RWPE2 (cell line): ENCODE data around the gene PLEKHA4.
"Not testable (repeated sequence)": the region's sequence is repeated elsewhere in the genome, so short reads cannot be mapped to it uniquely, and the experiment has no call there.

Experiments
- ATAC-seq: fragments of 200-7000 bp; cut with Tn5 transposase; 3 replicates; pipeline ENCODE4 v1.9.1; 2021; ENCODE audit warnings: low read depth
- DNase-seq: peaks from one replicate; pipeline ENCODE4 v3.0.0-alpha.2; 2020; ENCODE audit warnings: low spot score
- H3K27ac ChIP-seq: fragments of 450-650 bp; 2 replicates; pipeline ENCODE4 v1.5.1; 2017; ENCODE audit warnings: mild to moderate bottlenecking; ENCODE audit not compliant: poor library complexity, severe bottlenecking
- H3K27me3 ChIP-seq: fragments of 250-450 bp; sonication (Bioruptor Pico); 2 replicates; pipeline ENCODE4 v1.5.1; 2021; ENCODE audit warnings: mild to moderate bottlenecking, moderate library complexity; ENCODE audit not compliant: insufficient read depth, poor library complexity, severe bottlenecking
- H3K36me3 ChIP-seq: fragments of 250-450 bp; sonication (Bioruptor Pico); 2 replicates; pipeline ENCODE4 v1.5.1; 2020; ENCODE audit warnings: low read depth, mild to moderate bottlenecking, moderate library complexity
- H3K4me1 ChIP-seq: fragments of 250-450 bp; sonication (Bioruptor Pico); 2 replicates; pipeline ENCODE4 v1.5.1; 2021; ENCODE audit warnings: mild to moderate bottlenecking, moderate library complexity; ENCODE audit not compliant: insufficient read depth, poor library complexity, severe bottlenecking
- H3K4me3 ChIP-seq: fragments of 250-450 bp; sonication (Bioruptor Pico); 2 replicates; pipeline ENCODE4 v1.5.1; 2021; ENCODE audit warnings: mild to moderate bottlenecking, moderate library complexity; ENCODE audit not compliant: severe bottlenecking
- H3K9me3 ChIP-seq: fragments of 250-450 bp; sonication (Bioruptor Pico); 2 replicates; pipeline ENCODE4 v1.5.1; 2021; ENCODE audit warnings: mild to moderate bottlenecking, moderate library complexity; ENCODE audit not compliant: severe bottlenecking
- TF ChIP-seq, protein P1 (sequence below): fragments of 450-650 bp; IDR thresholded peaks from one replicate; pipeline ENCODE4 v1.5.1; 2017; ENCODE audit warnings: mild to moderate bottlenecking, moderate library complexity; ENCODE audit not compliant: poor library complexity, severe bottlenecking

The PLEKHA4 gene

GRCh38 chr19:48887861-48888612 lies 19.6 kb upstream of the PLEKHA4 start:
- TF ChIP-seq, protein P1, sequence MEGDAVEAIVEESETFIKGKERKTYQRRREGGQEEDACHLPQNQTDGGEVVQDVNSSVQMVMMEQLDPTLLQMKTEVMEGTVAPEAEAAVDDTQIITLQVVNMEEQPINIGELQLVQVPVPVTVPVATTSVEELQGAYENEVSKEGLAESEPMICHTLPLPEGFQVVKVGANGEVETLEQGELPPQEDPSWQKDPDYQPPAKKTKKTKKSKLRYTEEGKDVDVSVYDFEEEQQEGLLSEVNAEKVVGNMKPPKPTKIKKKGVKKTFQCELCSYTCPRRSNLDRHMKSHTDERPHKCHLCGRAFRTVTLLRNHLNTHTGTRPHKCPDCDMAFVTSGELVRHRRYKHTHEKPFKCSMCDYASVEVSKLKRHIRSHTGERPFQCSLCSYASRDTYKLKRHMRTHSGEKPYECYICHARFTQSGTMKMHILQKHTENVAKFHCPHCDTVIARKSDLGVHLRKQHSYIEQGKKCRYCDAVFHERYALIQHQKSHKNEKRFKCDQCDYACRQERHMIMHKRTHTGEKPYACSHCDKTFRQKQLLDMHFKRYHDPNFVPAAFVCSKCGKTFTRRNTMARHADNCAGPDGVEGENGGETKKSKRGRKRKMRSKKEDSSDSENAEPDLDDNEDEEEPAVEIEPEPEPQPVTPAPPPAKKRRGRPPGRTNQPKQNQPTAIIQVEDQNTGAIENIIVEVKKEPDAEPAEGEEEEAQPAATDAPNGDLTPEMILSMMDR = no peak
- DNase-seq = no peak
- Histone ChIP-seq H3K4me1 (no peaks in the 10 kb centered on the region), H3K36me3 (no peaks in the 10 kb centered on the region), H3K4me3 (no peak overlapping the region), H3K27me3 (no peaks in the 10 kb centered on the region), H3K27ac (no peak overlapping the region), H3K9me3 (no peaks in the 10 kb centered on the region)
- ATAC-seq = no peak

DNA sequence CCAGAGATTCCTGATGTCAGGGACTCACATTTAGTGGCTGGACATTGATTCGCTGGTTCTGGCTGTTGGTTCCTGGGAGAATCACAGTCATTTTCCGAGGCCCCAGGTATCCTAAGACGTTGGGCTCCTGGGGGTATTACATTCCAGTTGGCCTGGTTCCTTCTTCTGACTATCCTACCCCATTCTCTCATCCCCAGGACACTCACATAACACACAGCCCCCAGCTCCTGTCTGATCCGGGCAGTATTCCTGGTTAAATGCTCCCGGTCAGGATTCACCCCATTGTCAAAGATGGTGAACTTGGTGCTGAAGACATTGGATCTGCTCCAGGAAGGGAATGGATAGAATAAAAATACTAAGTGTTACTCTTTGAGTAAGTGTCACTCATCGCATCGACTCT lies 15.3 kb upstream of the PLEKHA4 start:
- Histone ChIP-seq H3K27ac (no peak overlapping the region), H3K27me3 (no peaks in the 10 kb centered on the region), H3K36me3 (no peaks in the 10 kb centered on the region), H3K9me3 (peaks cover 2% of the 10 kb centered on the region), H3K4me1 (no peaks in the 10 kb centered on the region), H3K4me3 (no peak overlapping the region)
- DNase-seq (no peak), ATAC-seq (no peak)
- TF ChIP-seq, protein P1 = no peak

DNA sequence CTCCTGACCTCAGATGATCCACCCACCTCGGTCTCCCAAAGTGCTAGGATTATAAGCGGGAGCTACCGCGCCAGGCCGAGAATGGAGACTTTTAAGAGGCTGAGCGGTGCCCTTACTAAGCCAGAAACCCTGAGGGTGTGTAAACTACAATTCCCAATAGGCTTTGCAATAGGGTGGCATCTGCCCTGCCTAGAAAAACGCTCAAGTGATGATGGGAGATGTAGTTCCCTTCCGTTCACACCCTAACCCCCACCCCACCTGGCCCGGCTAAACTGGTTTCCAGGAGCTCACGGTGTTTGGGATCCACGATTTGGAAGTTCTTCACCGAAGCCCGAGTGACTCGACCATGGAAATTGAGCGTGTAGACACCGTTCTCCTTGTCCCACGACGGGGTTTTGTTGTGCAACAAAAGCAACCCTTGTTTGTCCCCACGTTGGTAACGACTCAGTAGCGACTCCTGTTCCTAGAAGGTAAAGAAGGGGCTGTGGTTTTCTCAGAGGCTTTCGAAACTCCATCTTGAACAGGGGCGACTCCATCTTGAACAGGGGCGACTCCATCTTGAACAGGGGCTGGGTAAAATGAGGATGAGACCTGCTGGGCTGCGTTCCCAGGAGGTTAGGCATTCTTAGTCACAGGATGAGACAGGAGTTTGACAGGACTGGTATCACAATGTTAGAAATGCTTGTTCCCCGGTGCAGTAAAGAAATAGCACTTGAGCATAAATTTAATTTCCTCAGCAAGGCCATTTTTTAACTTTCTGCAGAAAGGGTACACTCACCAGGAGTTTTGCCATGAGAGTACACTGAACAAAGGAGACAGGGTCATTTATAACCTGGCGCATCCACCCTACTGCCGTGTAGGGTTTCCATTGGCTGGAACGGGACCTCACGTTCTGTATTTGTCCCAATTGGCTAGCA lies 13.6 kb upstream of the PLEKHA4 start:
- TF ChIP-seq, protein P1 = no peak
- H3K9me3 ChIP-seq = peaks cover 2% of the 10 kb centered on the region
- no peaks in the 10 kb centered on the region for H3K27me3 ChIP-seq
- ATAC-seq (no peak), DNase-seq (no peak)
- no peaks in the 10 kb centered on the region for H3K4me1 ChIP-seq
- H3K4me3 ChIP-seq = no peak overlapping the region
- no peak overlapping the region for H3K27ac ChIP-seq
- peaks cover 10% of the 10 kb centered on the region for H3K36me3 ChIP-seq

- not testable (repeated sequence) for ATAC-seq, DNase-seq, H3K9me3 ChIP-seq, H3K27me3 ChIP-seq, H3K27ac ChIP-seq, H3K4me3 ChIP-seq
- peaks cover 31% of the 10 kb centered on the region for H3K36me3 ChIP-seq
- peaks cover 12% of the 10 kb centered on the region for H3K4me1 ChIP-seq
These were observed 11.3 kb upstream of the PLEKHA4 start for GRCh38 chr19:48879696-48880095.

DNA sequence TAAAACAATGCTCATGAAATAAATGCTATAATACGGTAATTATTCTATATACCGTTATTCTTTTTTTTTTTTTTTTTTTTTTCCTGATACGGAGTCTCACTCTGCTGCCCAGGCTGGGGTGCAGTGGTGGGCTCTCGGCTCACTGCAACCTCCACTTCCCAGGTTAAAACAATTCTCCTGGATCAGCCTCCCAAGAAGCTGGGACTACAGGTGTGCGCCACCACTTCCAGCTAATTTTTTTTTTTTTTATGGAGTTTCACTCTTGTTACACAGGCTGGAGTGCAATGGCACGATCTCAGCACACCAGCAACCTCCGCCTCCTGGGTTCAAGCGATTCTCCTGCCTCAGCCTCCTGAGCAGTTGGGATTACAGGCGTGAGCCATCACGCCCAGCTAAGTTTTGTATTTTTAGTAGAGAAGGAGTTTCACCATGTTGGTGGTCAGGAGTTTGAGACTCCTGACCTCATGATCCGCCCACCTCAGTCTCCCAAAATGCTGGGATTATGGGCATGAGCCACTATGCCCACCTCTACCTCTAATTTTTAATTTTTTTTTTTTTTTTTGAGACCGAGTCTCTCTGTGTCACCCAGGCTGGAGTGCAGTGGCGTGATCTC lies 10.7 kb upstream of the PLEKHA4 start:
- no peak for ATAC-seq
- Histone ChIP-seq H3K36me3 (peaks cover 37% of the 10 kb centered on the region), H3K4me1 (peaks cover 12% of the 10 kb centered on the region), H3K27me3 (no peaks in the 10 kb centered on the region), H3K27ac (no peak overlapping the region), H3K9me3 (peaks cover 2% of the 10 kb centered on the region), H3K4me3 (no peak overlapping the region)
- DNase-seq = no peak
- TF ChIP-seq, protein P1 = no peak
